IMR-90 (cell line): ENCODE measurements around the gene SLC45A2. TPM values are rescaled to one million over a fixed set of nuclear protein-coding genes. Genes with fewer than 3 reads are reported as not detected.

Experiments
- ATAC-seq: fragments of 200-7000 bp; cut with Tn5 transposase; 2 replicates; pipeline ENCODE4 v1.9.1; 2020; ENCODE audit warnings: low read depth, mild to moderate bottlenecking, moderate library complexity
- BruUV-seq: library from RNA; stranded (reverse); fragments of 400-500 nt; replicated peaks from 2 replicates; lab custom pipeline; 2021; lab: Mats Ljungman, UMichigan
- CTCF ChIA-PET: fragments of 300-600 bp; formaldehyde crosslinking; extraction: SDS; loops from one replicate; lab custom pipeline; 2021; ENCODE audit warnings: antibody characterized with exemption; lab: Yijun Ruan, JAX
- POLR2A ChIA-PET: fragments of 300-600 bp; sonication (Branson Sonifier 250); formaldehyde crosslinking; loops from one replicate; lab custom pipeline; 2022; ENCODE audit warnings: antibody characterized with exemption; ENCODE audit not compliant: unreplicated experiment; lab: Charles Lee
- DNase-seq: peaks from one replicate; pipeline ENCODE4 v3.0.0; 2013
- H2AFZ ChIP-seq: replicated peaks from 2 replicates; pipeline ENCODE3; 2013; ENCODE audit warnings: low read length, mild to moderate bottlenecking; ENCODE audit not compliant: poor library complexity
- H2AK5ac ChIP-seq: 2 replicates; pipeline ENCODE4 v1.6.1; 2013; ENCODE audit warnings: low read depth, low read length, inconsistent platforms
- H2AK9ac ChIP-seq: replicated peaks from 2 replicates; pipeline ENCODE3; 2013; ENCODE audit warnings: mild to moderate bottlenecking, low read depth, low read length, moderate library complexity; ENCODE audit not compliant: poor library complexity
- H2BK120ac ChIP-seq: 2 replicates; pipeline ENCODE4 v1.6.1; 2013; ENCODE audit warnings: low read depth, low read length, inconsistent platforms
- H2BK15ac ChIP-seq: 3 replicates; pipeline ENCODE4 v1.6.1; 2013; ENCODE audit warnings: low read depth, low read length, inconsistent platforms
- H2BK20ac ChIP-seq: 2 replicates; pipeline ENCODE4 v1.6.1; 2013; ENCODE audit warnings: low read depth, mild to moderate bottlenecking, inconsistent platforms, low read length, moderate library complexity
- H2BK5ac ChIP-seq: 2 replicates; pipeline ENCODE4 v1.6.1; 2013; ENCODE audit warnings: mild to moderate bottlenecking, low read depth, low read length, inconsistent platforms; ENCODE audit not compliant: poor library complexity, severe bottlenecking
- H3K14ac ChIP-seq: replicated peaks from 2 replicates; pipeline ENCODE4 v1.6.1; 2013; ENCODE audit warnings: low read depth, low read length, inconsistent platforms
- H3K18ac ChIP-seq: 2 replicates; pipeline ENCODE4 v1.6.1; 2013; ENCODE audit warnings: low read depth, low read length, control low read depth
- H3K23ac ChIP-seq: 2 replicates; pipeline ENCODE4 v1.6.1; 2013; ENCODE audit warnings: low read depth, low read length, inconsistent platforms
- H3K27ac ChIP-seq: 2 replicates; pipeline ENCODE4 v1.5.1; 2013; ENCODE audit warnings: mild to moderate bottlenecking, control low read depth, low read length; ENCODE audit not compliant: insufficient read depth
- H3K27me3 ChIP-seq: 2 replicates; pipeline ENCODE4 v1.6.1; 2013; ENCODE audit warnings: low read length; ENCODE audit not compliant: control insufficient read depth, insufficient read depth
- H3K36me3 ChIP-seq: 2 replicates; pipeline ENCODE4 v1.6.1; 2013; ENCODE audit warnings: low read length, mixed read lengths; ENCODE audit not compliant: control insufficient read depth, insufficient read depth
- H3K4ac ChIP-seq: 2 replicates; pipeline ENCODE4 v1.6.1; 2013; ENCODE audit warnings: low read depth, low read length, inconsistent platforms
- H3K4me1 ChIP-seq: 2 replicates; pipeline ENCODE4 v1.6.1; 2013; ENCODE audit warnings: low read length, mixed read lengths; ENCODE audit not compliant: control insufficient read depth, insufficient read depth
- H3K4me2 ChIP-seq: 2 replicates; pipeline ENCODE4 v1.6.1; 2013; ENCODE audit warnings: low read depth, mild to moderate bottlenecking, control low read depth, low read length, moderate library complexity
- H3K4me3 ChIP-seq: 2 replicates; pipeline ENCODE4 v1.5.1; 2013; ENCODE audit warnings: low read depth, mild to moderate bottlenecking, control low read depth, low read length, moderate library complexity; ENCODE audit not compliant: insufficient read depth
- H3K56ac ChIP-seq: 2 replicates; pipeline ENCODE4 v1.6.1; 2013; ENCODE audit warnings: low read length, inconsistent platforms; ENCODE audit not compliant: insufficient read depth; ENCODE audit errors: extremely low read depth
- H3K79me1 ChIP-seq, 2 experiments: 2 replicates each; pipeline ENCODE4 v1.6.1; 2013; ENCODE audit warnings: low read length in 2 of 2, inconsistent platforms in 1 of 2, low read depth in 1 of 2
- H3K9ac ChIP-seq: 2 replicates; pipeline ENCODE4 v1.6.1; 2013; ENCODE audit warnings: low read depth, low read length, control low read depth
- H3K9me1 ChIP-seq: 2 replicates; pipeline ENCODE4 v1.6.1; 2013; ENCODE audit warnings: low read length, inconsistent platforms; ENCODE audit not compliant: insufficient read depth
- H3K9me3 ChIP-seq: 2 replicates; pipeline ENCODE4 v1.6.1; 2013; ENCODE audit warnings: low read length; ENCODE audit not compliant: control insufficient read depth, insufficient read depth
- H4K20me1 ChIP-seq: 2 replicates; pipeline ENCODE4 v1.6.1; 2013; ENCODE audit warnings: low read length, inconsistent platforms; ENCODE audit not compliant: insufficient read depth
- H4K5ac ChIP-seq: 2 replicates; pipeline ENCODE4 v1.6.1; 2013; ENCODE audit warnings: mild to moderate bottlenecking, low read depth, low read length, control low read depth
- H4K8ac ChIP-seq, 2 experiments: 2 replicates each; pipeline ENCODE4 v1.6.1; 2013; ENCODE audit warnings: low read depth in 2 of 2, low read length in 2 of 2, control low read depth in 1 of 2, inconsistent platforms in 1 of 2
- H4K91ac ChIP-seq: 2 replicates; pipeline ENCODE4 v1.6.1; 2013; ENCODE audit warnings: low read depth, low read length, inconsistent platforms; ENCODE audit not compliant: insufficient read depth
- BHLHE40 ChIP-seq: fragments of 150-350 bp; IDR thresholded peaks from 2 replicates; pipeline ENCODE4 v1.6.1; 2016; ENCODE audit warnings: mild to moderate bottlenecking, low read depth, low read length
- CEBPB ChIP-seq: IDR thresholded peaks from 2 replicates; pipeline ENCODE4 v1.6.1; 2012; ENCODE audit warnings: low read depth, low read length, improper control_type of control experiment
- CHD1 ChIP-seq: IDR thresholded peaks from 2 replicates; pipeline ENCODE4 v1.6.1; 2012; ENCODE audit warnings: low read depth, low read length, improper control_type of control experiment
- ELK1 ChIP-seq: fragments of 150-350 bp; IDR thresholded peaks from 2 replicates; pipeline ENCODE4 v1.6.1; 2016; ENCODE audit warnings: low read depth, mild to moderate bottlenecking, low read length, moderate library complexity, borderline replicate concordance
- MAFK ChIP-seq: IDR thresholded peaks from 2 replicates; pipeline ENCODE4 v1.6.1; 2012; ENCODE audit warnings: low read depth, low read length, improper control_type of control experiment
- POLR2A ChIP-seq: IDR thresholded peaks from 2 replicates; pipeline ENCODE4 v1.6.1; 2012; ENCODE audit warnings: mild to moderate bottlenecking, low read depth, low read length
- SMC3 ChIP-seq: fragments of 150-350 bp; IDR thresholded peaks from 2 replicates; pipeline ENCODE4 v1.6.1; 2016; ENCODE audit warnings: low read depth, mild to moderate bottlenecking, antibody characterized with exemption, low read length, moderate library complexity
- WGBS, 2 experiments: methylation state at CpG; one replicate each; pipeline versions ENCODE4 v1.1.5 to v1.1.7; 2013; ENCODE audit warnings: missing lambda C conversion rate in 2 of 2; ENCODE audit not compliant: insufficient read length in 1 of 2; ENCODE audit errors: extremely low coverage in 2 of 2; 5-methylcytosine and 5-hydroxymethylcytosine counted together
- dilution Hi-C: fragments of 300-500 bp; cut with HindIII; formaldehyde crosslinking; loops from one replicate; pipeline ENCODE4 v1.14.3; 2018; ENCODE audit warnings: low sequenced_read_pairs; ENCODE audit not compliant: unreplicated experiment
- in situ Hi-C: fragments of 300-500 bp; cut with MboI; formaldehyde crosslinking; loops from 3 replicates; pipeline ENCODE4 v1.14.3; 2019; ENCODE audit warnings: low sequenced_read_pairs, inconsistent platforms, mixed read lengths
- intact Hi-C: fragments of 100-400 bp; cut with micrococcal nuclease; formaldehyde crosslinking; loops from 2 replicates; pipeline ENCODE4 v1.10.0; 2022
- polyA plus RNA-seq, 3 experiments: library from polyadenylated mRNA; depleted of rRNA; stranded (reverse); fragments of >200 nt; gene quantifications; 2 replicates each; pipeline ENCODE4 v1.2.3, GENCODE V29; 2012; ENCODE audit warnings: low replicate concordance in 1 of 3
- total RNA-seq: library from RNA; depleted of rRNA; stranded (reverse); fragments of >200 nt; gene quantifications from 2 replicates; pipeline ENCODE4 v1.2.3, GENCODE V29; 2012

The SLC45A2 gene
- total and polyA plus RNA-seq, 2 of the 4 experiments (the other 2 are of a cell fraction), result 0.07 TPM; not detected in 1

- 100% methylated on average over 1 of the region's 3 CpGs for WGBS, 2 experiments
- in situ Hi-C loops (no loop called here), dilution Hi-C loops (no loop called here), intact Hi-C loops (no loop called here)
- Histone ChIP-seq H2AFZ (no peak overlapping the region), H3K4me1 (no peaks in the 10 kb centered on the region), H3K4ac (no peak overlapping the region), H3K79me1 (no peaks in the 10 kb centered on the region), H4K5ac (no peak overlapping the region), H2BK15ac (no peak overlapping the region), H3K27me3 (no peaks in the 10 kb centered on the region), H3K14ac (no peak overlapping the region), H2AK5ac (no peak overlapping the region), H3K56ac (no peak overlapping the region), H3K27ac (no peak overlapping the region), H4K91ac (no peak overlapping the region), H2BK120ac (no peak overlapping the region), H3K18ac (no peak overlapping the region), H2AK9ac (no peak overlapping the region), H3K4me2 (no peak overlapping the region), H2BK20ac (no peak overlapping the region), H4K8ac (no peak overlapping the region), H3K36me3 (no peaks in the 10 kb centered on the region), H3K9me3 (no peaks in the 10 kb centered on the region), H2BK5ac (no peak overlapping the region), H3K9ac (no peak overlapping the region), H3K9me1 (no peaks in the 10 kb centered on the region), H4K20me1 (no peaks in the 10 kb centered on the region), H3K4me3 (no peak overlapping the region), H3K23ac (no peak overlapping the region)
- BruUV-seq, result no TSS peak
- POLR2A ChIA-PET, result no interaction called here
- ATAC-seq (no peak), DNase-seq (no peak)
- TF ChIP-seq BHLHE40 (no peak), CEBPB (no peak), ELK1 (no peak), MAFK (no peak), SMC3 (no peak), CHD1 (no peak), POLR2A (no peak)
- CTCF ChIA-PET, result interaction anchor here (0.6 to 1.5 kb wide), 2 partner anchors 12 to 20 kb away, joined by 3 to 7 read pairs; partner anchors contain the start of gene AMACR
These were observed 43.9 kb upstream of the SLC45A2 start for GRCh38 chr5:34028349-34028748.
